ENCODE results near the gene GHDC. TPM values are rescaled to one million over a fixed set of nuclear protein-coding genes. Genes with fewer than 3 reads are reported as not detected.
"Not testable (repeated sequence)": the region's sequence is repeated elsewhere in the genome, so short reads cannot be mapped to it uniquely, and the experiment has no call there.

GHDC gene
- total and polyA plus RNA-seq, 3 experiments from 2014 or later: 18.4 to 23.1 (median 21.7) TPM

GRCh38 chr17:42192189-42193126 is 1.8 kb downstream of the GHDC start:
- Mint-ChIP-seq H3K4me3 (peak overlapping the region; percentile 23 to 97 (median 91)), H3K36me3 (peaks cover 0 to 17% (median 0%) of the 10 kb centered on the region in 3 donors), H3K27me3 (no peaks in the 10 kb centered on the region), H3K9me3 (no peaks in the 10 kb centered on the region), H3K4me1 (peaks cover 11 to 30% (median 21%) of the 10 kb centered on the region in 3 donors), H3K27ac (peak overlapping the region in 3 of 8 donors; percentile 33 to 47 (median 38))
- Histone ChIP-seq H3K4me1 (ENCODE audit: insufficient read depth, low read length) (peaks cover 21% of the 10 kb centered on the region), H3K9me3 (ENCODE audit: low read length) (no peaks in the 10 kb centered on the region), H3K27me3 (ENCODE audit: insufficient read depth, low read length, poor library complexity, severe bottlenecking) (no peaks in the 10 kb centered on the region), H3K4me3 (ENCODE audit: low read length) (no peak overlapping the region), H3K27ac (ENCODE audit: low read depth, low read length) (no peak overlapping the region), H3K36me3 (ENCODE audit: insufficient read depth, low read length) (no peaks in the 10 kb centered on the region)
- ChIA-PET CTCF (interaction anchor here (0.6 kb wide), 1 partner anchor 311 kb away, joined by 3 read pairs; no protein-coding TSS in a partner anchor), POLR2A (no interaction called here)
- no peak for DNase-seq

GRCh38 chr17:42191275-42191608 is 3.1 kb downstream of the GHDC start:
- Mint-ChIP-seq H3K27ac (no peak overlapping the region), H3K4me1 (peaks cover 11 to 30% (median 18%) of the 10 kb centered on the region in 3 donors), H3K27me3 (no peaks in the 10 kb centered on the region), H3K4me3 (peak overlapping the region in 1 of 7 donors; percentile 23), H3K36me3 (peaks cover 0 to 17% (median 0%) of the 10 kb centered on the region in 3 donors), H3K9me3 (no peaks in the 10 kb centered on the region)
- ChIA-PET POLR2A (no interaction called here), CTCF (no interaction called here)
- no peaks in the 10 kb centered on the region for H3K27me3 ChIP-seq (ENCODE audit: insufficient read depth, low read length, poor library complexity, severe bottlenecking)
- H3K4me1 ChIP-seq (ENCODE audit: insufficient read depth, low read length): peaks cover 21% of the 10 kb centered on the region
- no peak overlapping the region for H3K4me3 ChIP-seq (ENCODE audit: low read length)
- H3K9me3 ChIP-seq (ENCODE audit: low read length): no peaks in the 10 kb centered on the region
- no peaks in the 10 kb centered on the region for H3K36me3 ChIP-seq (ENCODE audit: insufficient read depth, low read length)
- no peak overlapping the region for H3K27ac ChIP-seq (ENCODE audit: low read depth, low read length)
- no peak for DNase-seq

GRCh38 chr17:42190491-42191274 is 3.6 kb downstream of the GHDC start:
- peak overlapping the region in 3 of 7 donors; percentile 7 to 83 (median 69) for H3K4me3 Mint-ChIP-seq
- no peaks in the 10 kb centered on the region for H3K27me3 ChIP-seq (ENCODE audit: insufficient read depth, low read length, poor library complexity, severe bottlenecking)
- peaks cover 0 to 17% (median 0%) of the 10 kb centered on the region in 3 donors for H3K36me3 Mint-ChIP-seq
- no peak for DNase-seq
- H3K4me1 Mint-ChIP-seq: peaks cover 11 to 30% (median 17%) of the 10 kb centered on the region in 3 donors
- H3K36me3 ChIP-seq (ENCODE audit: insufficient read depth, low read length): no peaks in the 10 kb centered on the region
- ChIA-PET POLR2A (no interaction called here), CTCF (no interaction called here)
- no peak overlapping the region for H3K4me3 ChIP-seq (ENCODE audit: low read length)
- H3K9me3 ChIP-seq (ENCODE audit: low read length): no peaks in the 10 kb centered on the region
- no peak overlapping the region for H3K27ac ChIP-seq (ENCODE audit: low read depth, low read length)
- peak overlapping the region in 1 of 8 donors; percentile 85 for H3K27ac Mint-ChIP-seq
- H3K27me3 Mint-ChIP-seq: no peaks in the 10 kb centered on the region
- no peaks in the 10 kb centered on the region for H3K9me3 Mint-ChIP-seq
- peaks cover 21% of the 10 kb centered on the region for H3K4me1 ChIP-seq (ENCODE audit: insufficient read depth, low read length)

GRCh38 chr17:42189651-42189965 is 4.7 kb downstream of the GHDC start:
- CTCF ChIA-PET: no interaction called here
- Mint-ChIP-seq H3K4me1 (peaks cover 19 to 33% (median 21%) of the 10 kb centered on the region in 3 donors), H3K9me3 (no peaks in the 10 kb centered on the region), H3K27me3 (no peaks in the 10 kb centered on the region), H3K4me3 (no peak overlapping the region), H3K27ac (no peak overlapping the region), H3K36me3 (peaks cover 0 to 17% (median 0%) of the 10 kb centered on the region in 3 donors)
- POLR2A ChIA-PET: interaction anchor here (0.5 kb wide), 1 partner anchor 170 kb away, joined by 3 read pairs; the partner anchor contains the start of gene NKIRAS2
- DNase-seq: no peak
- Histone ChIP-seq H3K9me3 (ENCODE audit: low read length) (no peaks in the 10 kb centered on the region), H3K36me3 (ENCODE audit: insufficient read depth, low read length) (no peaks in the 10 kb centered on the region), H3K27ac (ENCODE audit: low read depth, low read length) (no peak overlapping the region), H3K27me3 (ENCODE audit: insufficient read depth, low read length, poor library complexity, severe bottlenecking) (no peaks in the 10 kb centered on the region), H3K4me3 (ENCODE audit: low read length) (no peak overlapping the region), H3K4me1 (ENCODE audit: insufficient read depth, low read length) (peaks cover 25% of the 10 kb centered on the region)

- H3K36me3 ChIP-seq (ENCODE audit: insufficient read depth, low read length): no peaks in the 10 kb centered on the region
- H3K36me3 Mint-ChIP-seq: peaks cover 0 to 14% (median 0%) of the 10 kb centered on the region in 3 donors
- H3K9me3 ChIP-seq (ENCODE audit: low read length): no peaks in the 10 kb centered on the region
- H3K4me3 ChIP-seq (ENCODE audit: low read length): no peak overlapping the region
- H3K27ac Mint-ChIP-seq: peak overlapping the region in 2 of 8 donors; percentile 32 to 54
- CTCF ChIA-PET: no interaction called here
- H3K27ac ChIP-seq (ENCODE audit: low read depth, low read length): no peak overlapping the region
- H3K9me3 Mint-ChIP-seq: no peaks in the 10 kb centered on the region
- DNase-seq: no peak
- peaks cover 24% of the 10 kb centered on the region for H3K4me1 ChIP-seq (ENCODE audit: insufficient read depth, low read length)
- no peaks in the 10 kb centered on the region for H3K27me3 ChIP-seq (ENCODE audit: insufficient read depth, low read length, poor library complexity, severe bottlenecking)
- H3K27me3 Mint-ChIP-seq: no peaks in the 10 kb centered on the region
- H3K4me3 Mint-ChIP-seq: peak overlapping the region in 1 of 7 donors; percentile 45
- H3K4me1 Mint-ChIP-seq: peaks cover 18 to 31% (median 18%) of the 10 kb centered on the region in 3 donors
- POLR2A ChIA-PET: interaction anchor here (0.5 kb wide), 1 partner anchor 169 kb away, joined by 3 read pairs; the partner anchor contains the start of gene NKIRAS2
Observed at GRCh38 chr17:42188749-42189650, 5.3 kb downstream of the GHDC start.

GRCh38 chr17:42187833-42188232 is 6.5 kb downstream of the GHDC start:
- ChIA-PET CTCF (interaction anchor here (0.6 to 1.3 kb wide), 4 partner anchors 11 to 348 kb away, joined by 3 to 4 read pairs (median 3); partner anchors contain the start of gene NAGLU), POLR2A (interaction anchor here (0.5 to 0.6 kb wide), 2 partner anchors 73 to 372 kb away, joined by 3 to 4 read pairs; no protein-coding TSS in a partner anchor)
- Histone ChIP-seq H3K27me3 (ENCODE audit: insufficient read depth, low read length, poor library complexity, severe bottlenecking) (no peaks in the 10 kb centered on the region), H3K9me3 (ENCODE audit: low read length) (no peaks in the 10 kb centered on the region), H3K27ac (ENCODE audit: low read depth, low read length) (no peak overlapping the region), H3K4me3 (ENCODE audit: low read length) (no peak overlapping the region), H3K36me3 (ENCODE audit: insufficient read depth, low read length) (no peaks in the 10 kb centered on the region), H3K4me1 (ENCODE audit: insufficient read depth, low read length) (peaks cover 23% of the 10 kb centered on the region)
- Mint-ChIP-seq H3K4me1 (peaks cover 19 to 31% (median 23%) of the 10 kb centered on the region in 3 donors), H3K27me3 (no peaks in the 10 kb centered on the region), H3K4me3 (no peak overlapping the region), H3K27ac (peak overlapping the region in 2 of 8 donors; percentile 17 to 74), H3K36me3 (peaks cover 0 to 14% (median 0%) of the 10 kb centered on the region in 3 donors), H3K9me3 (no peaks in the 10 kb centered on the region)
- no peak for DNase-seq

GRCh38 chr17:42186191-42186590 is 8.1 kb downstream of the GHDC start:
- peak overlapping the region in 3 of 7 donors; percentile 17 to 83 (median 26) for H3K4me3 Mint-ChIP-seq
- not testable (repeated sequence) for H3K27me3 Mint-ChIP-seq; H3K27me3 ChIP-seq (ENCODE audit: insufficient read depth, low read length, poor library complexity, severe bottlenecking); H3K36me3 Mint-ChIP-seq; H3K27ac ChIP-seq (ENCODE audit: low read depth, low read length); H3K36me3 ChIP-seq (ENCODE audit: insufficient read depth, low read length); H3K4me3 ChIP-seq (ENCODE audit: low read length); DNase-seq; H3K9me3 ChIP-seq (ENCODE audit: low read length); H3K9me3 Mint-ChIP-seq
- ChIA-PET POLR2A (interaction anchor here (1.0 kb wide), 1 partner anchor 8 kb away, joined by 4 read pairs; the partner anchor contains the start of gene GHDC), CTCF (interaction anchor here (0.6 to 1.2 kb wide), 2 partner anchors 57 to 341 kb away, joined by 3 to 4 read pairs; no protein-coding TSS in a partner anchor)
- peaks cover 24 to 30% (median 28%) of the 10 kb centered on the region in 3 donors for H3K4me1 Mint-ChIP-seq
- H3K4me1 ChIP-seq (ENCODE audit: insufficient read depth, low read length): peaks cover 30% of the 10 kb centered on the region
- peak overlapping the region in 2 of 8 donors; percentile 36 to 88 for H3K27ac Mint-ChIP-seq

Measured in CD8-positive, alpha-beta memory T cell (primary cell).